CD14-positive monocyte (primary cell): ENCODE measurements around the gene CDH13. TPM values are rescaled to one million over a fixed set of nuclear protein-coding genes. Genes with fewer than 3 reads are reported as not detected.

Experiments
- DNase-seq, 3 donors: peaks; one replicate each; pipeline ENCODE4 v3.0.0-alpha.2; 2011 to 2022
- H2AFZ ChIP-seq: 2 replicates; pipeline ENCODE4 v1.6.0; 2012; ENCODE audit warnings: mild to moderate bottlenecking, low read depth, low read length, inconsistent platforms; ENCODE audit not compliant: insufficient read depth, poor library complexity, severe bottlenecking
- H3K27ac ChIP-seq, 2 donors: 1 replicate in 1 of 2; 2 replicates in 1 of 2; pipeline ENCODE4 v1.5.1; 2012 to 2013; ENCODE audit warnings: low read length in 2 of 2, control low read depth in 1 of 2, inconsistent platforms in 1 of 2, low read depth in 1 of 2, mild to moderate bottlenecking in 1 of 2
- H3K27me3 ChIP-seq, 2 donors: one replicate each; pipeline versions ENCODE4 v1.6.0 to v1.6.1; 2011 to 2013; ENCODE audit warnings: low read length in 2 of 2; ENCODE audit not compliant: control insufficient read depth in 2 of 2, insufficient read depth in 2 of 2
- H3K36me3 ChIP-seq, 2 donors: replicated peaks in 1 of 2; 1 replicate in 1 of 2; 2 replicates in 1 of 2; pipeline versions ENCODE4 v1.5.1 to v1.6.1; 2012 to 2013; ENCODE audit warnings: low read length in 2 of 2, control low read depth in 1 of 2, inconsistent platforms in 1 of 2, mild to moderate bottlenecking in 1 of 2; ENCODE audit not compliant: insufficient read depth in 2 of 2, control insufficient read depth in 1 of 2
- H3K4me1 ChIP-seq, 2 donors: 1 replicate in 1 of 2; 2 replicates in 1 of 2; pipeline versions ENCODE4 v1.5.1 to v1.6.1; 2012 to 2013; ENCODE audit warnings: low read length in 2 of 2, control low read depth in 1 of 2, inconsistent platforms in 1 of 2, mild to moderate bottlenecking in 1 of 2, moderate library complexity in 1 of 2; ENCODE audit not compliant: insufficient read depth in 2 of 2, control insufficient read depth in 1 of 2
- H3K4me2 ChIP-seq: replicated peaks from 2 replicates; pipeline ENCODE3; 2012; ENCODE audit warnings: low read length, moderate library complexity, mild to moderate bottlenecking; ENCODE audit not compliant: poor library complexity, severe bottlenecking; ENCODE audit errors: extremely low read depth
- H3K4me3 ChIP-seq, 3 experiments: fragments of 200-600 bp in 1 of 3; sonication (generic) in 1 of 3; replicated peaks in 1 of 3; 1 replicate in 2 of 3; 2 replicates in 1 of 3; pipeline ENCODE4 v1.5.1; 2011 to 2013; ENCODE audit warnings: low read length in 3 of 3, mild to moderate bottlenecking in 3 of 3, control low read depth in 2 of 3, low read depth in 2 of 3, inconsistent platforms in 1 of 3, moderate library complexity in 1 of 3
- H3K79me2 ChIP-seq: 2 replicates; pipeline ENCODE4 v1.6.0; 2012; ENCODE audit warnings: mild to moderate bottlenecking, control low read depth, inconsistent platforms, low read length, moderate library complexity; ENCODE audit not compliant: insufficient read depth
- H3K9ac ChIP-seq: 2 replicates; pipeline ENCODE4 v1.6.0; 2017; ENCODE audit warnings: low read length, mild to moderate bottlenecking; ENCODE audit not compliant: insufficient read depth, poor library complexity, severe bottlenecking
- H3K9me3 ChIP-seq, 2 donors: replicated peaks in 1 of 2; 1 replicate in 1 of 2; 2 replicates in 1 of 2; pipeline versions ENCODE4 v1.5.1 to v1.6.1; 2012 to 2013; ENCODE audit warnings: low read length in 2 of 2, control low read depth in 1 of 2; ENCODE audit not compliant: control insufficient read depth in 1 of 2, insufficient read depth in 1 of 2
- H4K20me1 ChIP-seq: 2 replicates; pipeline ENCODE4 v1.6.0; 2012; ENCODE audit warnings: mild to moderate bottlenecking, low read length, control low read depth, moderate library complexity; ENCODE audit not compliant: insufficient read depth
- H3K27ac Mint-ChIP-seq, 7 donors: one replicate each; pipeline ENCODE4 v1.8.0; 2020; ENCODE audit warnings: mild to moderate bottlenecking in 7 of 7, mixed read lengths in 7 of 7, moderate library complexity in 6 of 7, inconsistent platforms in 2 of 7
- H3K27me3 Mint-ChIP-seq, 3 donors: one replicate each; pipeline ENCODE4 v1.8.0; 2021 to 2022; ENCODE audit warnings: low read depth in 3 of 3, mild to moderate bottlenecking in 3 of 3, mixed read lengths in 3 of 3, moderate library complexity in 3 of 3, inconsistent platforms in 1 of 3
- H3K36me3 Mint-ChIP-seq, 2 donors: one replicate each; pipeline ENCODE4 v1.8.0; 2020; ENCODE audit warnings: mixed read lengths in 2 of 2, inconsistent platforms in 1 of 2, mild to moderate bottlenecking in 1 of 2
- H3K4me1 Mint-ChIP-seq: one replicate; pipeline ENCODE4 v1.8.0; 2020; ENCODE audit warnings: mild to moderate bottlenecking, mixed read lengths
- H3K4me3 Mint-ChIP-seq, 2 donors: one replicate each; pipeline ENCODE4 v1.8.0; 2020; ENCODE audit warnings: mild to moderate bottlenecking in 2 of 2, mixed read lengths in 2 of 2, moderate library complexity in 1 of 2
- H3K9me3 Mint-ChIP-seq, 7 donors: one replicate each; pipeline ENCODE4 v1.8.0; 2020 to 2022; ENCODE audit warnings: mixed read lengths in 7 of 7, mild to moderate bottlenecking in 6 of 7, moderate library complexity in 6 of 7, inconsistent platforms in 2 of 7
- WGBS: methylation state at CpG from one replicate; pipeline ENCODE4 v1.1.5; 2013; ENCODE audit warnings: missing lambda C conversion rate; ENCODE audit not compliant: insufficient coverage; 5-methylcytosine and 5-hydroxymethylcytosine counted together
- intact Hi-C, 2 donors: fragments of 100-400 bp; cut with micrococcal nuclease; formaldehyde crosslinking; loops; one replicate each; pipeline versions ENCODE4 v1.15.0 to v1.15.1; 2023
- polyA plus RNA-seq, 3 donors: library from polyadenylated mRNA; depleted of rRNA in 1 of 3; unstranded in 2 of 3; stranded (reverse) in 1 of 3; fragments of 300-500 nt in 2 of 3; fragments of >200 nt in 1 of 3; fragmentation: Illumina TruSeq in 2 of 3; gene quantifications; 1 replicate in 2 of 3; 2 replicates in 1 of 3; pipeline ENCODE4 v1.2.3, GENCODE V29; 2012 to 2021
- TF ChIP-seq, protein P1 (sequence below): fragments of 200-600 bp; IDR thresholded peaks from one replicate; pipeline ENCODE4 v1.8.0; 2022; ENCODE audit warnings: antibody characterized with exemption, mild to moderate bottlenecking

Gene CDH13
- polyA plus RNA-seq, 3 donors = 0.13 to 0.19 TPM; not detected in 1

DNA sequence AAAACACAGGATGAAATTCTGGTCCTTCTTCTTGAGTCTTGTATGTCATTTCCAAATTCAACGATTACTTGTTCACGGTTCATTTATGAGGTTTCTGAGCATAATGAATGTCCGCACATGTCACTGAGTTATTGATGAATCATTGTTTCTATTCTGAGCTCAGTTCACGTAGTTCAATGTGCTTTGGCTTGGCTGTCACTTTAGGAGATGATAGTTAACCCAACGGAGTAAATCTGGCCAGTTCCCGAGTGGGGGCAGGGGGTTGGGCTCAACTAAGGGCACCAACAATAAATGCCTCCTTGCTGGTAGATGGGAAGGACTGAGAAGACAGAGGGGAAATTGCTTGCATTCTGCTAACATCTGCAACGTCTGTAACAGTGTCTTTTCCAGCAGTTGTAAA is 941.6 kb downstream of the CDH13 start:
- H3K9me3 ChIP-seq = no peaks in the 10 kb centered on the region
- H2AFZ ChIP-seq = no peak overlapping the region
- no peaks in the 10 kb centered on the region for H3K4me1 ChIP-seq
- H3K4me2 ChIP-seq = no peak overlapping the region
- DNase-seq = no peak
- H3K36me3 ChIP-seq = no peaks in the 10 kb centered on the region
- H3K79me2 ChIP-seq = no peaks in the 10 kb centered on the region
- Mint-ChIP-seq H3K4me1 (no peaks in the 10 kb centered on the region), H3K9me3 (no peaks in the 10 kb centered on the region), H3K27me3 (peaks cover 3 to 12% (median 3%) of the 10 kb centered on the region in 3 donors), H3K36me3 (no peaks in the 10 kb centered on the region), H3K27ac (no peak overlapping the region), H3K4me3 (no peak overlapping the region)
- H3K9ac ChIP-seq = no peak overlapping the region
- no peaks in the 10 kb centered on the region for H3K27me3 ChIP-seq
- no peak overlapping the region for H3K4me3 ChIP-seq
- TF ChIP-seq, protein P1, sequence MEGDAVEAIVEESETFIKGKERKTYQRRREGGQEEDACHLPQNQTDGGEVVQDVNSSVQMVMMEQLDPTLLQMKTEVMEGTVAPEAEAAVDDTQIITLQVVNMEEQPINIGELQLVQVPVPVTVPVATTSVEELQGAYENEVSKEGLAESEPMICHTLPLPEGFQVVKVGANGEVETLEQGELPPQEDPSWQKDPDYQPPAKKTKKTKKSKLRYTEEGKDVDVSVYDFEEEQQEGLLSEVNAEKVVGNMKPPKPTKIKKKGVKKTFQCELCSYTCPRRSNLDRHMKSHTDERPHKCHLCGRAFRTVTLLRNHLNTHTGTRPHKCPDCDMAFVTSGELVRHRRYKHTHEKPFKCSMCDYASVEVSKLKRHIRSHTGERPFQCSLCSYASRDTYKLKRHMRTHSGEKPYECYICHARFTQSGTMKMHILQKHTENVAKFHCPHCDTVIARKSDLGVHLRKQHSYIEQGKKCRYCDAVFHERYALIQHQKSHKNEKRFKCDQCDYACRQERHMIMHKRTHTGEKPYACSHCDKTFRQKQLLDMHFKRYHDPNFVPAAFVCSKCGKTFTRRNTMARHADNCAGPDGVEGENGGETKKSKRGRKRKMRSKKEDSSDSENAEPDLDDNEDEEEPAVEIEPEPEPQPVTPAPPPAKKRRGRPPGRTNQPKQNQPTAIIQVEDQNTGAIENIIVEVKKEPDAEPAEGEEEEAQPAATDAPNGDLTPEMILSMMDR = no peak
- 82% methylated on average over 6 of the region's 7 CpGs for WGBS
- H4K20me1 ChIP-seq = no peaks in the 10 kb centered on the region
- intact Hi-C loops = no loop called here
- H3K27ac ChIP-seq = no peak overlapping the region

DNA sequence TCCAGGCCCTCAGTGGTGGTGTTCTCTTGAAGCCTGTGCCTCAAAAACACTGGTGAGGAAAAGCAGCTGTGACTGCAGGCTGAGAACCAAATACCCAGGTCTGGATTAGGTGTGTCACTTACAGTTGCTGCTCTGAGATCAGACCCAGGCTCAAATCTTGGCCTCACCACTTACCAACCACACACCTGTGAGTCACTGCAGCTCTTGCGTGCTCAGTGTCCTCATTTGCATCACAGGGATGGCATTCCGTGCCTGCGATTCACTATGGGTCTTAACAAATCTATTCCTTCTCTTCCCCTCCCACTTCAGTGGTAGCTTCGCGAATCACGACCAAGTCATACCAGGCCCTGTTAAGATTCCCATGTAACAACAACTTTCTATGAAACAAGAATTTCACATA is 947.6 kb downstream of the CDH13 start:
- Mint-ChIP-seq H3K9me3 (peaks cover 0 to 9% (median 2%) of the 10 kb centered on the region in 7 donors), H3K27me3 (peaks cover 1 to 7% (median 5%) of the 10 kb centered on the region in 3 donors), H3K4me3 (no peak overlapping the region), H3K36me3 (no peaks in the 10 kb centered on the region), H3K27ac (no peak overlapping the region), H3K4me1 (no peaks in the 10 kb centered on the region)
- Histone ChIP-seq H3K9me3 (no peaks in the 10 kb centered on the region), H3K4me2 (no peak overlapping the region), H3K79me2 (no peaks in the 10 kb centered on the region), H3K4me3 (no peak overlapping the region), H3K27me3 (no peaks in the 10 kb centered on the region), H3K4me1 (no peaks in the 10 kb centered on the region), H2AFZ (no peak overlapping the region), H3K27ac (no peak overlapping the region), H3K9ac (no peak overlapping the region), H4K20me1 (no peaks in the 10 kb centered on the region), H3K36me3 (no peaks in the 10 kb centered on the region)
- no peak for DNase-seq
- 88% methylated on average over 6 of the region's 6 CpGs for WGBS
- TF ChIP-seq, protein P1 = no peak
- intact Hi-C loops = no loop called here
